ENCODE data around the gene OR2T6.
"Not testable (repeated sequence)": the region's sequence is repeated elsewhere in the genome, so short reads cannot be mapped to it uniquely, and the experiment has no call there.

Gene OR2T6

GRCh38 chr1:248375446-248375845 lies at the start of gene OR2T6:
Gene OR2T6, plus strand, starts transcription at chr1:248375746. Its CDS starts 11,863 bp downstream, at chr1:248387609.
- no peak for DNase-seq

- no peak for DNase-seq
These were observed 32.1 kb upstream of the OR2T6 start for GRCh38 chr1:248343451-248343850.

- DNase-seq = no peak
These were observed 27.1 kb upstream of the OR2T6 start, which contains the start of gene OR14C36 for GRCh38 chr1:248348475-248348874. Gene OR14C36, plus strand, starts transcription at chr1:248348775. Its CDS starts 0 bp downstream, at chr1:248348775.

- no peak for DNase-seq
These were observed 16.1 kb upstream of the OR2T6 start for GRCh38 chr1:248359415-248359814.

- DNase-seq = no peak
These were observed 14.3 kb upstream of the OR2T6 start, which contains the start of gene OR2T4 for GRCh38 chr1:248361121-248361715. Gene OR2T4, plus strand, starts transcription at chr1:248361665. Its CDS starts 0 bp downstream, at chr1:248361665.

GRCh38 chr1:248366609-248367008 lies 8.9 kb upstream of the OR2T6 start:
- DNase-seq = no peak

- DNase-seq = no peak
These were observed 3.2 kb upstream of the OR2T6 start for GRCh38 chr1:248372394-248372793.

- DNase-seq = no peak
These were observed 1.8 kb upstream of the OR2T6 start for GRCh38 chr1:248373761-248374160.

GRCh38 chr1:248376916-248377315 lies 1.4 kb downstream of the OR2T6 start:
- DNase-seq = no peak

GRCh38 chr1:248380854-248381253 lies 5.3 kb downstream of the OR2T6 start:
- DNase-seq = no peak

- DNase-seq = no peak
These were observed 12.9 kb downstream of the OR2T6 start for GRCh38 chr1:248388426-248388825.

GRCh38 chr1:248393050-248393449 lies 17.5 kb downstream of the OR2T6 start:
- no peak for DNase-seq

GRCh38 chr1:248402748-248403147 lies 27.2 kb downstream of the OR2T6 start, which contains the start of gene OR2T1:
Gene OR2T1, plus strand, starts transcription at chr1:248403048. Its CDS starts 3,100 bp downstream, at chr1:248406148.
- no peak for DNase-seq

- DNase-seq = no peak
These were observed 28.5 kb downstream of the OR2T6 start for GRCh38 chr1:248404024-248404423.

- DNase-seq = no peak
These were observed 31.5 kb downstream of the OR2T6 start for GRCh38 chr1:248406721-248407692.

- no peak for DNase-seq
These were observed 40.7 kb downstream of the OR2T6 start for GRCh38 chr1:248416226-248416625.

- DNase-seq = no peak
These were observed 42.3 kb downstream of the OR2T6 start for GRCh38 chr1:248417854-248418253.

GRCh38 chr1:248421384-248421783 lies 45.8 kb downstream of the OR2T6 start:
- no peak for DNase-seq

GRCh38 chr1:248427526-248428191 lies 52.1 kb downstream of the OR2T6 start:
- not testable (repeated sequence) for DNase-seq

GRCh38 chr1:248428192-248428533 lies 52.6 kb downstream of the OR2T6 start:
- not testable (repeated sequence) for DNase-seq

- not testable (repeated sequence) for DNase-seq
These were observed 56.1 kb downstream of the OR2T6 start for GRCh38 chr1:248431683-248432082.

- DNase-seq = not testable (repeated sequence)
These were observed 56.7 kb downstream of the OR2T6 start for GRCh38 chr1:248432201-248432600.

- not testable (repeated sequence) for DNase-seq
These were observed 58.4 kb downstream of the OR2T6 start for GRCh38 chr1:248433811-248434415.

Data from NCI-H1436 treated with DMSO at 0.1 percent for 48 hours (cell line).